SKM-1 (cell line): ENCODE measurements around the gene G2E3.
"Not testable (repeated sequence)": the region's sequence is repeated elsewhere in the genome, so short reads cannot be mapped to it uniquely, and the experiment has no call there.

Source experiments
- DNase-seq: peaks from one replicate; lab custom pipeline; 2025; ENCODE audit not compliant: unreplicated experiment; lab: John Stamatoyannopoulos, UW

Gene G2E3

DNA sequence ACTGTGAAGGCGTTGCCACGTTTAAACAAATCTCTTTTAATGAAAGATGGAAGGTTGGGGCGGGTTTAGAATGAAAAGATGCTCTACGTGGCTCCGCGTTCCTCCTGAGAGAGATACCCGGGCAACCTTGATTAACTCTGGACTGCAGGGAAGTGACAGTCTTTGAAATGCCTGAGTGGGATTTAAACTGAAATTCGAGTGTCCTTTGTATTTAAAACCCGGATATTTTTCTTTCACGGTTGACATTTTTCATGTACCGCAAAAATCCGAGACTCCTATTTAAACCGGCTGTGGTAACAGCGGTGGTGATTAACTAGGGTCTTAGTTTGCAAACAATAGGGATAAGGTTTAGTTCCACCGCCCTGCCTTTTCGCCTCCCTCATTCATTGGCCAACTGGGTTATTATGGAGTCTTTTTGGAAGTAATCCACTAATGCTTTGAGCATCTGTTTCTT, 707 bp downstream of the G2E3 start:
- DNase-seq, result no peak

DNA sequence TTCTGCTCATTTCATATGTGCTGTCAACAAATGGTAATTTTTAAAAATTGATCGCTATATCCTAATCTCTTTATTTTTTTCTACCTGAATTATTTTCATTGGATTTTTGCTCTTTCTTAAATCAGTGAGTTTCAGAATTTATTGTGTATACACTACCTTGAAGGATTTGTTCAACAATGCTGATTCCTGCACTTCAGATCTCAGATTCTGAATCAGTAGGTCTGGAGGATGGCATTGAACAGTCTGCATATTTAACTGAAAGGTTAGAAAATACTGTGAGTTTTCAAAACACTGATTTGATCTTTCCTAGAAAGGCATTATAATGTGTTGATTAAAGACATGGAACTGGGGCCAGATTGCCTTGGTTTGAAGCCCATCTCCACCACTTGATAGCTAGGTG, 1.6 kb downstream of the G2E3 start:
- no peak for DNase-seq

DNA sequence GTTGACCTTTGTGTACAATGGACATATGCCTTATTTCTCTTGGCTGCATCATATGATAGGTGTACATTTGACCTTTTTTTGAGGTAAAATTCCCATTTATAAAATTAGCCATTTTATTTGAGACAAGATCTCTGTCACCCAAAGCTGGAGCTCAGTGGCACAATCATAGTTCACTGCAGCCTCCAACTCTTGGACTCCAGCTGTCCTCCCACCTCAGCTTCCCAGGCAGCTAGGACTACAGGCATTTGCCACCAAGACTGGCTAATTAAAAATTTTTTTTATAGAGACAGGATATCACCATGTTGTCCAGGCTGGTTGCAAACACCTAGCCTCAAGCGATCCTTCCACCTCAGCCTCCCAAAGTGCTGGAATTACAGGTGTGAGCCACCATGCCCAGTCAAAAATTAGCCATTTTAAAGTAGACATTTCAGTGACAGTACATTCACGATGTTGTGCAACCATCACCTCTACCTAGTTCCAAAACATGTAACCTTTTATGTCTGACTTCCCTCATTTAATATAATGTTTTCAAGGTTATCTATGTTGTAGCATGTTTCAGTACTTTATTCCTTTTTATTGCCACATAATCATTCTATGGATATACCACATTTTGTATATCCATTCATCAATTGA, 5.4 kb downstream of the G2E3 start:
- no peak for DNase-seq

- DNase-seq, result no peak
Observed at GRCh38 chr14:30564868-30565248, 5.9 kb downstream of the G2E3 start.

GRCh38 chr14:30569216-30569902, 10.4 kb downstream of the G2E3 start:
- DNase-seq, result no peak

DNA sequence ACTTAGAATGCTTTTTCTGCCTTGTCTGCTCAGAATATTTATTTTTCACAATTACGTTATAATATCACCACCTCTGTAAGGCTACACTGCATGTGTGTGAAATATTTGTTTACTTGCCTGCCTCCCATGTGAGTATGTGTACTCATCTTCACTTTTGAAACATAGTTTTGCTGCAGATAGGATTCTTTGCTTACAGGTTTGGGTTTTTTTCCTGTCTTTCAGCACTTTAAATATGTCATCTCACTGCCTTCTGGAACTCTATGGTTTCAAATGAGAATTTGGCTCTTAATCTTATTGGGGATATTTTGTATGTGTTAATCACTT, 10.9 kb downstream of the G2E3 start:
- DNase-seq, result no peak

- no peak for DNase-seq
Observed at GRCh38 chr14:30572237-30572636, 13.3 kb downstream of the G2E3 start.

DNA sequence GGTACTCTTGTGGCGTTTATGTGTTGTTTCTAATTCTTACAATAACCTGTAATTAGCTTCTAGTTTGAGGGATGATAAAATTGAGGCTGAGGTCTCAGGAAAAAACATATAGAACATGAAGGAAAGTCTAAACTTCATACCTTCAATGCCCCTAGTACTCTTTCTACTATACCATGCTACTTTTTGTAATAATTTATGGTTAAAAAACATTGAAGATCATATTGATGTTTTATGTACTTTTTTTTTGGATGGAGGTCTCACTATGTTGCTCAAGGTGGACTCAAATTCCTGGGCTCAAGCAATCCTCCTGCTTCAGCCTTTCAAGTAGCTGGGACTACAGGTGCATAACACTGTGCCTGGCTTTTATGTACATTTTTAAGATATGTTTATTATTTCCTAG, 13.8 kb downstream of the G2E3 start:
- DNase-seq, result no peak

DNA sequence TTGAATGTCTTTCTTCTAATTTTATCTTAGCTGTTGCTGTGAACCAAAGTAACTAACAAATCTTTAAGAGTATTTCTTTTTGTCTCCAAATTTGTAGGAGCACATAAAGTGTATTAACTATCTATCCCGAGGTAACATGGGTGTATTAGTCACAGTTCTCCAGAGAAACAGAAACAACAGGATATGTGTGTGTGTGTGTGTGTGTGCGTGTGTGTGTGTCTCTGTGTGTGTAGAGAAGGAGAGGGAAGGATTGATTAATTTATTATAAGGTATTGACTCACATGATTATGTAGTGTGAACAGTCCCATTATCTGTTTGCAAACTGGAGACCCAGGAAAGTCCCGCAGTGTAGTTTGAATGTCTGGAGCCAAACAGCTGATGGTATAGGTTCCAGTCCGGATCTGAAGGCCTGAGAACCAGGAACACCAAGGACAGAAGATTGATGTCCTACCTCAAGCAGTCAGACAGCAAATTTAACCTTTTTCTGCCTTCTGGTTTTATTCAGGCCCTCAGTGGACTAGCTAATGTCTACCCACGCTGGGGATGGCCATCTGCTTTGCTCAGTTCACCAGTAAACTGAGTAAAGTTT, 14.4 kb downstream of the G2E3 start:
- no peak for DNase-seq

DNA sequence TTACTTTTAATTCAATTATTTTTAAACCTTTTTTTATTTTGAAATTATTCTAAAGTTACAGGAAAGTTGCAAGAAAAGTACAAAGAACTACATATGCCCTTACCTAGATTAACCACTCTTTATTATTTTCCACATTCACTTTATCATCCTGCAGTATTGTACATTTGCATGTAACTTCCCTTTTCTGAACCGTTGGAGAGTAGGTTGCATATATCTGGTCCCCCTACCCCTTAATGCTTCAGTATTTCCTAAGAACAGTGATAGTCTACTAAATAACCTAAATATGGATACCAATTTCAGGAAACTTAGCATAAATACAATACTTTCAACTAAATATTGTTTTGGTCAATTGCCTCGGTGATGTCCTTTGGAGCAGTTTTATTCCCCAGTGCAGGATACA, 15.0 kb downstream of the G2E3 start:
- DNase-seq, result no peak

GRCh38 chr14:30574777-30575176, 15.8 kb downstream of the G2E3 start:
- DNase-seq, result not testable (repeated sequence)

DNA sequence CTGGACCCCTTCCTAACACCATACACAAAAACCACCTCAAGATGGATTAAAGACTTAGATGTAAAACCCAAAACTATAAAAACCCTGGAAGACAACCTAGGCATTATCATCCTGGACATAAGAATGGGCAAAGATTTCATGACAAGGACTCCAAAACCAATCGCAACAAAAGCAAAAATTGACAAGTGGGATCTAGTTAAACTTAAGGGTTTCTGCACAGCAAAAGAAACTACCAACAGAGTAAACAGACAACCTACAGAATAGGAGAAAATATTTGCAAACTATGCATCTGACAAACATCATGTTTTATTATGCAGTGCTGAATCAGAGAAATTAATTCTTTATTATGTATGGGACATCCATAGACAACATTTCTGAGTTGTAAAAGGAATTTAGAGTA, 17.4 kb downstream of the G2E3 start:
- not testable (repeated sequence) for DNase-seq

DNA sequence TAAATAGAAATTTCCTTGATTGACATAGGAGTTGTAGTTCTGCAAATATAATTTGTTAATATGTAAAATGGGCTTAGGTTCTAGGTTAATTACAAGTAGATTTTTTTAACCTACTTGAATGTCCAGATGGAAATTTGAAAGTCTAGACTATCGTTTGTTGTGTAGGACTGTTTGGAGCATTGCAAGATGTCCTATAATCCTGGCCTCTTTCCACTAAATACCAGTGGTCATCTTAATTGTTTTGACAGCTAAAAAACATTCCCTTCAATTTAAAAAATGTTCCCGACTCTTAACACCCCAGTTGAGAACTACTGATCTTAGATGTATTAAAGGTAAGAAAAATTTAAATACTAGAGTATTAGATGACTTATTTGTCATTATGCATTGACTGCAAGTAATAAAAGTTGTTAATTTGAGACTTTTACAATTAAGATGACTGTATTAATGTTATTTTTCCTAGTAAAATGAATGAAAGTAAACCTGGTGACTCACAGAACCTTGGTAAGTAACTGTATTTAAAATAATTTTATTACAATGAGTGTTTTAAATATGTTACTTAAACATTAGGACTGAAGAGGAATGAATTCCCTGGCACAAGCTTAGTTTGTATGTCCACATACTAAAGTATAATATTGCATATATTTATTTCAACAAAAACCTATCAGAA, 21.8 kb downstream of the G2E3 start:
- DNase-seq, result no peak

DNA sequence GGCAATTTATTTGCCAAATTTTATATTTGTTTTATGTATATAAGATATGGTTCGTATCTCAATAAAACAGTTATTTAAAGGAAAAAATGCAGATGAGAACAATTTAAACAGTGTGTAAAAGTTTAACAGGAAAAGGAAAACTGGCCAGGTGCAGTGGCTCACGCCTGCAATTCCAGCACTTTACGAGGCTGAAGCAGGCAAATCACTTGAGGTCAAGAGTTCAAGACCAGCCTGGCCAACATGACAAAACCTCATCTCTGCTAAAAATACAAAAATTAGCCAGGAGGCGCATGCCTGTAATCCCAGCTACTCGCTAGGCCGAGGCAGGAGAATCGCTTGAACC, 22.3 kb downstream of the G2E3 start:
- no peak for DNase-seq

GRCh38 chr14:30582376-30582775, 23.4 kb downstream of the G2E3 start:
- DNase-seq, result no peak

DNA sequence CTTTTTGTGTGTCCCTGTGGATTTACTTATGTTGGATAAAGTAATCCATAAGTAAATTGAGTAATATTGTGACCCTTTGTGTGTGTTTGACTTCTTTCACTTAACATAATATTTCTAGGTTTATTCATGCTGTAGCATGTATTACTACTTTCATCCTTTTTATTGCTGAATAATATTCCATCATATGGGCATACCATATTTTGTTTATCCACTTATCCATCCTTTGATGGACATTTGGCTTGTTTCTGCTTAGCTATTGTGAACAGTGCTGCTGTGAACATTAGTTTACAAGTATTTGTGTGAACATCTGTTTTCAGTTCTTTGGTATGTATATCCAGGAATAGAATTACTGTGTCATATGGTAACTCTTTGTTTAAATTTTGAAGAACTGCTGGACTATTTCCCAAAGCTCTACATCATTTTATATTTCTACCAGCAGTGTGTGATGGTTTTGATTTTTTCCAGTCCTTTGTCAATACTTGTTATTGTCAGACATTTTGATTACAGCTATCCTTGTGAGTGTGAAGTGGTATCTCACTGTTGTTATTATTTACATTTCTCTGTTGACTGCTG, 25.2 kb downstream of the G2E3 start:
- DNase-seq, result no peak

GRCh38 chr14:30585204-30585603, 26.2 kb downstream of the G2E3 start:
- DNase-seq, result no peak

DNA sequence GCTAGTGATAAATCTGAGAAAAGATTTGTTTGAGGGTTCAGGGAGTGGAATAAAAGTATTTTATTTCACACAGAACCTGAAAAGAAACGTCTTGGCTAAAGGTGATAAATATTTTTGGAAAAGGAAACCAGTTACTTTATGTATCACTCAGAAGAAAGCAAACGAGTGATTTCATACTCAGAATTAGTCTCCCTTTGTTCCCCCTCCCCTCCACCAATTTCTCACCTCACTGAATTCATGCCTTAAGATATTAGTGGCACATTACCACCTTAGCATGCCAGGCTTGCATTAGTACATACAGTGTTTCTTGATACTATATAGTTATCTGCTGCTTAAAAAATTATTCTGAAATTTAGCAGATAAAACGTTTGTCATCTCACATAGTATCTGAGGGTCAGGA, 28.2 kb downstream of the G2E3 start:
- no peak for DNase-seq

DNA sequence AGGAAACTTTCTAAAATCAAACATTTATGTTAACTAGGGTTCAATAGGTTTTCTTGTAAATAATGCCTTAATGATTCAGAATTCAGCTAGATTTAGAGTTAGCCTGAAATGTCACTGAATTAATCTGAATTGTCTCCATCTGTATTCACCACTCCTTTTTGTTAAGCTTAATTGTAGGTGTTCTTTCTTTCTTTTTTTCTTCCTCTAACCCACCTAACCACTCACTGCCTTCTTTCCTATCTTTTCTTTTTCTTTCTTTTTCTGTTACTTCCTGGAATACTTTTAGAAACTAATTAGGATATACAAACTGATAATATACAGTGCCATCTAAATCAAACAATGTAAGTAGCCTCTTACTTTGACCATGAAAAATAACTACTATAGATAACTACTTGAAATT, 29.9 kb downstream of the G2E3 start:
- DNase-seq, result no peak

DNA sequence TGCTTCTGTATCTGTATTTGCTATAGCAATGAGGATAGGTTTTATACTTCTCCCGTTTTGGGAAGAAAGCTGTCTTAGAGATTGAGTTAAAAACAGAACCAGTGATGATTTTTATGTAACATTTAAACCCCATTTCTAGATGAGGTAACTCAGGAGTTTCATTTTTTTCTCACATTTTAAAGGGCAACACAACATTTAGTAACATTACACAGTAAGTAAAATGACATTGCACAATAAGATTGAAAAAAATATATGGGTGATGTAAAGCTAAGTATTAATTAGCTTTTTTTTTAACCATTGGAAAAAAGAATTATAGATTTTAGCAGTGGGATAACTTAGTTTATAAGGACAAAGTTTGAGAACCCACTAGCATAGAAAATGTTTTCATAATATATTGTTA, 38.0 kb downstream of the G2E3 start:
- DNase-seq, result no peak

DNA sequence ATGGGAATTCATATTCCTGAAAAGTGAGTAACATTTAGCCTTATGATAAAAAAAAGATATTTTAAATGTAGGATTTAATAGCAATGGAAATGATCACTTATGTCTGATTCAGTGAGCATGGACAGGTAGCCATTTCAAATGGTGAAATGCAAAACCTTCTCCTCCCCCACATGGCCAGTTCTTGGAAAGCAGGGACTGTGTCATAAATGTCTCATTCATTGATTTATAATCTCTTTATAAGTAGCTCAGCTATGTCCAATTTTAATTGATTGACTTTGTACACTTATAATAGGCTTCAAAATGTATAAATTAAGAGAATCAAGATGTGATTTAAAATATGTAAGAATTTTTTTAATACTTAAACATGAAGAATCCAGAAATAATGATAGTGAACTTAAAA, 38.5 kb downstream of the G2E3 start:
- DNase-seq, result no peak
